ENCODE measurements around the gene SLC8A1. TPM values are rescaled to one million over a fixed set of nuclear protein-coding genes. Genes with fewer than 3 reads are reported as not detected.

The SLC8A1 gene
- total and polyA plus RNA-seq, 8 donors: 5.4 to 39.7 (median 6.6) TPM

DNA sequence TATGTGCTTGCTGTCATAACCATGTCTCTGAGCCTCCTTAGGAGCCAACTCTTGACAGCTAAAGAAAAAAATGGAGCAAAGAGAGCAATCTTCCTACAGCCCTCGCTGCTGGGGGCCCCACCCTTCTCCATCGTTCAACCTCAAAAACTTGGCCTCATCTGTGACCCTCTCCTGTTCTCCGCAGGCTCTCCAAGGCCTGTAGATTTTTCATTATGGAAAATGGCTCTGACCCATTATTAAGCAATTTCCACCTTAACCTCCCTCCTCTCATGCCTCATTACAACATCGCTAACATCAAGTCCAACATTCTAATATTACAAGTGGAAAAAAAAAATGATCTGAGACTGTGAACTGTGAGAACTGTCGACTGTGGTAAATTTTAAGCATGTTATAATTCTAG is 98.7 kb downstream of the SLC8A1 start:
- peaks cover 0 to 24% of the 10 kb centered on the region in 2 donors for H3K4me1 ChIP-seq
- TF ChIP-seq, protein P1, sequence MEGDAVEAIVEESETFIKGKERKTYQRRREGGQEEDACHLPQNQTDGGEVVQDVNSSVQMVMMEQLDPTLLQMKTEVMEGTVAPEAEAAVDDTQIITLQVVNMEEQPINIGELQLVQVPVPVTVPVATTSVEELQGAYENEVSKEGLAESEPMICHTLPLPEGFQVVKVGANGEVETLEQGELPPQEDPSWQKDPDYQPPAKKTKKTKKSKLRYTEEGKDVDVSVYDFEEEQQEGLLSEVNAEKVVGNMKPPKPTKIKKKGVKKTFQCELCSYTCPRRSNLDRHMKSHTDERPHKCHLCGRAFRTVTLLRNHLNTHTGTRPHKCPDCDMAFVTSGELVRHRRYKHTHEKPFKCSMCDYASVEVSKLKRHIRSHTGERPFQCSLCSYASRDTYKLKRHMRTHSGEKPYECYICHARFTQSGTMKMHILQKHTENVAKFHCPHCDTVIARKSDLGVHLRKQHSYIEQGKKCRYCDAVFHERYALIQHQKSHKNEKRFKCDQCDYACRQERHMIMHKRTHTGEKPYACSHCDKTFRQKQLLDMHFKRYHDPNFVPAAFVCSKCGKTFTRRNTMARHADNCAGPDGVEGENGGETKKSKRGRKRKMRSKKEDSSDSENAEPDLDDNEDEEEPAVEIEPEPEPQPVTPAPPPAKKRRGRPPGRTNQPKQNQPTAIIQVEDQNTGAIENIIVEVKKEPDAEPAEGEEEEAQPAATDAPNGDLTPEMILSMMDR (IDR thresholded peaks at IDR 0.05): no peak
- no peaks in the 10 kb centered on the region for H3K36me3 ChIP-seq
- no peaks in the 10 kb centered on the region for H3K27me3 ChIP-seq
- no peak overlapping the region for H3K4me3 ChIP-seq
- intact Hi-C loops (cut with DNase I): no loop called here
- DNase-seq (peak in 1 of 4 donors; percentile 34), ATAC-seq (peak; percentile 62)
- peak overlapping the region; percentile 25 to 60 for H3K27ac ChIP-seq
- H3K9me3 ChIP-seq: no peaks in the 10 kb centered on the region

DNA sequence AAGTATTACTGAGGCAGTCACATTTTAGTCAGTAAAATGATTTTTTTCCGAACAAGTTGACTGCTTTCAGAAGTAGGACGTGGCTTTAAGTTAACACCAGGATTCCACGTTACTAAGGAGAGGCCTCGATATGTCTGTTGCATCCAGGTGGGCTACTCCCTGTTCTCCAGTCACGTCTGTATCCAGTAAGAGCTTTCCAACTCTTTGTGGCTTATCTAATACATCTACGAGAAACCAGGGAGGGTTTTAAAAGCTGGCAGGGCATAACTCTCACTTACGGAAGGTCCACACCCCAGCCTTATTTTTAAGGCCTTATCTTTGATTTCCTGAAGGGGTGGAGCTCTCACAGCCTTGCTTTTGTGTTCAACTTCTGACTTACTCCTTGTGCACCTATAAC is 99.2 kb downstream of the SLC8A1 start:
- TF ChIP-seq, protein P1 (IDR thresholded peaks at IDR 0.05): no peak
- H3K4me3 ChIP-seq: no peak overlapping the region
- DNase-seq (no peak), ATAC-seq (no peak)
- no peaks in the 10 kb centered on the region for H3K27me3 ChIP-seq
- H3K4me1 ChIP-seq: peaks cover 0 to 24% of the 10 kb centered on the region in 2 donors
- intact Hi-C loops (cut with DNase I): no loop called here
- no peaks in the 10 kb centered on the region for H3K36me3 ChIP-seq
- H3K27ac ChIP-seq: peak overlapping the region; percentile 25 to 60
- H3K9me3 ChIP-seq: no peaks in the 10 kb centered on the region

DNA sequence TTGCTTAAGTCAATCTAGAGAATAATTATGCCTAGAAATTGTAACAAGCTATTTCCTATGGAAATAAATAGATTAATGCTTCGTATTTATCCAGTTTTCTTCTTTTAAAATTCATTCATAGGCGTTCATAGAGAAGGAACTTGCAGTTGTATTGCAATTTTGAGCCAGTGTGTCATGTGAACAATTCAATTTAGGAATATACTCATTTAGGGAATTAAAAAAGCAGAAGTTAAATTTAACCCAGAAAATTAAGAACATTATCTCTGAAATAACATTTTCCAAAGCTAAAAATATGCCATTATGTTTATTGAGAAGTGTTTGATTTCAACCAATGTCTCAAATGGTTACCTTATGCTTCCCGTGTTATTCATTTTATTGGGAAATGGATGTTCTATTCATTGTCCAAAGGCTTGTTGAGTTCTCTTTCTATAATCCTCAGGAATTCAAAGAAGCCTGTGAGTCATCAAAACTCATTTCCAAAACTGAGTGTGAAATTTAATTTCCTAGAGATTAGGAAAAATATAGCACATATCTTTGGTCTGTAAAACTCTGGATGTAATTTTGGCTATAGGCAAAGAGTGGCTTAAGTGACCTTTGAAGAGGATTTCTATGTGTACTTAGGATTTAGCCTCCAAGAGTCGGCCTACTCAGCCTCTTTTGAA is 99.7 kb downstream of the SLC8A1 start:
- intact Hi-C loops (cut with DNase I): no loop called here
- peak; percentile 32 for ATAC-seq

DNA sequence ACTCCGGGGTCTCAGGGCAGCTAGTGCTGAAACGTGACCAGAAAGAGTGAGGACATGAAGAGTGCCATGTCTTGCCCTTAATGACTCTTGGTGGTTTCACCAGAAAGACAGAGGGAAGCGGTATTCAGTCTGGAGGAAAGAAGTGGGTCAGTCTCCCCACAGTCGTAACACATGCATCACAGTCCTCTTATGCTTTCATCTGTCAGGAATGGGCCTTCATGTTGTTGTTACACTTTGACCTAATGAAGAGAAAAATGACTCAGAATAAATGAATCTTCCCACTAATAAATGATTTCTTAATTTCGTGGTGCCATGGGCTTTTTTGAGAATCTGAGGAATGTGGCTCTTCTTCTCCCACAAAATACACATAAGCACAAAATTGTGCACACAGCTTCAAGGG is 103.2 kb downstream of the SLC8A1 start:
- intact Hi-C loops (cut with DNase I): no loop called here
- no peak overlapping the region for H3K27ac ChIP-seq

More for the DNA sequence above, 99.7 kb downstream of the SLC8A1 start:
- TF ChIP-seq, protein P1 (IDR thresholded peaks at IDR 0.05): no peak
- Histone ChIP-seq H3K27me3 (no peaks in the 10 kb centered on the region), H3K9me3 (no peaks in the 10 kb centered on the region), H3K4me3 (no peak overlapping the region), H3K27ac (peak overlapping the region; percentile 25 to 60), H3K36me3 (no peaks in the 10 kb centered on the region), H3K4me1 (peaks cover 0 to 24% of the 10 kb centered on the region in 2 donors)
- no peak for DNase-seq

DNA sequence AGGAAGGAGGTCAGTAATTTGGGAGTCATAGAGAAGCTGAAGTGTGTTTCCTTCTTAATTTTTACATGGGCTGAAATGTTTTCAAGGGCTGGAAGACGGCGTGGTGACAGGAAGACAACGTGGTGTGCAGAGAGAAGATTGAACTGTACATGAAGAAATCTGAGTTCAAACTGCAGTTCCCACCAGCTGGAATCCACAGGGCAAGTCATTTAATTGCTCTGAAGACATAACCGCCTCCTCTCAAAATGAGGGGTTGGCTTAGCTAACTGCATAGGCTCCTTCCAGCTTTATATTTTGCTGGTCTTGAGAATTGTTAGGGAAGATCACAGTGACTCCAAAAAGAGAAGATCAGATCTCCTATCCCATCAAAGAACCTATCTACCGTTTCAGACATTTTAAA is 103.9 kb downstream of the SLC8A1 start:
- TF ChIP-seq, protein P1 (IDR thresholded peaks at IDR 0.05): no peak
- Histone ChIP-seq H3K4me1 (peaks cover 6 to 14% of the 10 kb centered on the region in 2 donors), H3K4me3 (no peak overlapping the region), H3K9me3 (no peaks in the 10 kb centered on the region), H3K27me3 (no peaks in the 10 kb centered on the region), H3K27ac (no peak overlapping the region), H3K36me3 (no peaks in the 10 kb centered on the region)
- no peak for ATAC-seq
- intact Hi-C loops (cut with DNase I): no loop called here
- DNase-seq: no peak

More for the DNA sequence above, 103.2 kb downstream of the SLC8A1 start:
- TF ChIP-seq, protein P1 (IDR thresholded peaks at IDR 0.05): no peak
- DNase-seq: no peak
- peaks cover 6 to 20% of the 10 kb centered on the region in 2 donors for H3K4me1 ChIP-seq
- H3K36me3 ChIP-seq: no peaks in the 10 kb centered on the region
- no peaks in the 10 kb centered on the region for H3K9me3 ChIP-seq
- H3K27me3 ChIP-seq: no peaks in the 10 kb centered on the region
- H3K4me3 ChIP-seq: no peak overlapping the region
- peak; percentile 23 for ATAC-seq

Data from left lung (tissue), 10 donors.